GM12878 (cell line): ENCODE results near the gene THOC5. TPM values are rescaled to one million over a fixed set of nuclear protein-coding genes. Genes with fewer than 3 reads are reported as not detected.

Experiments used
- ATAC-seq: fragments of 200-7000 bp; cut with Tn5 transposase; 3 replicates; pipeline ENCODE4 v1.9.1; 2020; ENCODE audit warnings: mild to moderate bottlenecking, moderate library complexity
- BruUV-seq: library from RNA; stranded (reverse); fragments of 400-500 nt; replicated peaks from 2 replicates; lab custom pipeline; 2021; lab: Mats Ljungman, UMichigan
- CTCF ChIA-PET: fragments of 300-600 bp; sonication (Branson Sonifier 250); formaldehyde crosslinking; extraction: SDS; loops from one replicate; lab custom pipeline; 2021; ENCODE audit warnings: inconsistent platforms; lab: Yijun Ruan, JAX
- POLR2A ChIA-PET: fragments of 350-600 bp; formaldehyde crosslinking; extraction: SDS; loops from one replicate; lab custom pipeline; 2021; ENCODE audit warnings: inconsistent platforms; lab: Charles Lee
- RAD21 ChIA-PET: fragments of 300-600 bp; sonication (Branson Sonifier 250); formaldehyde crosslinking; loops from one replicate; lab custom pipeline; 2023; ENCODE audit warnings: antibody characterized with exemption; ENCODE audit not compliant: unreplicated experiment; lab: Charles Lee
- SMC1A ChIA-PET: fragments of 300-600 bp; sonication (Branson Sonifier 250); formaldehyde crosslinking; loops from one replicate; lab custom pipeline; 2023; ENCODE audit not compliant: unreplicated experiment, uncharacterized antibody; lab: Charles Lee
- DNase-seq: peaks from one replicate; pipeline ENCODE4 v3.0.0-alpha.2; 2011; ENCODE audit warnings: low read depth, low spot score
- FAIRE-seq: peaks from 3 replicates; lab custom pipeline; 2011; peaks lifted over from hg19 to GRCh38; lab: Jason Lieb, UNC
- H2AFZ ChIP-seq: 2 replicates; pipeline ENCODE4 v1.6.0; 2011; ENCODE audit warnings: low read depth, low read length, control low read depth; ENCODE audit not compliant: control insufficient read depth
- H3K27ac ChIP-seq: 2 replicates; pipeline ENCODE4 v1.5.1; 2011; ENCODE audit warnings: control low read depth; ENCODE audit not compliant: control insufficient read depth, insufficient read depth
- H3K27me3 ChIP-seq, 2 experiments: replicated peaks in 1 of 2; 2 replicates each; pipeline versions ENCODE4 v1.6.0 to v1.6.1; 2011; ENCODE audit warnings: low read length in 1 of 2; ENCODE audit not compliant: control insufficient read depth in 2 of 2, insufficient read depth in 2 of 2
- H3K36me3 ChIP-seq, 2 experiments: 2 replicates each; pipeline ENCODE4 v1.5.1; 2011; ENCODE audit warnings: low read length in 1 of 2; ENCODE audit not compliant: control insufficient read depth in 2 of 2, insufficient read depth in 2 of 2
- H3K4me1 ChIP-seq: 2 replicates; pipeline ENCODE4 v1.6.1; 2011; ENCODE audit warnings: mild to moderate bottlenecking, low read length, moderate library complexity, mixed read lengths; ENCODE audit not compliant: control insufficient read depth, insufficient read depth
- H3K4me2 ChIP-seq: 2 replicates; pipeline ENCODE4 v1.6.0; 2011; ENCODE audit warnings: control low read depth; ENCODE audit not compliant: control insufficient read depth, insufficient read depth
- H3K4me3 ChIP-seq: fragments of 200-600 bp; sonication (generic); 2 replicates; pipeline ENCODE4 v1.5.1; 2016
- H3K79me2 ChIP-seq: 2 replicates; pipeline ENCODE4 v1.6.0; 2011; ENCODE audit warnings: low read length; ENCODE audit not compliant: control insufficient read depth, insufficient read depth
- H3K9ac ChIP-seq: 2 replicates; pipeline ENCODE4 v1.8.0; 2011; ENCODE audit warnings: low read length, control low read depth, mixed read lengths; ENCODE audit not compliant: control insufficient read depth, insufficient read depth
- H3K9me3 ChIP-seq: replicated peaks from 3 replicates; pipeline ENCODE4 v1.5.1; 2011; ENCODE audit warnings: mild to moderate bottlenecking, low read length; ENCODE audit not compliant: control insufficient read depth, insufficient read depth
- H4K20me1 ChIP-seq: 2 replicates; pipeline ENCODE4 v1.6.0; 2011; ENCODE audit not compliant: control insufficient read depth, insufficient read depth
- DPF2 ChIP-seq: fragments of 450-650 bp; IDR thresholded peaks from 2 replicates; pipeline ENCODE4 v1.6.1; 2017; ENCODE audit warnings: mild to moderate bottlenecking
- MTA2 ChIP-seq: fragments of 450-650 bp; IDR thresholded peaks from 2 replicates; pipeline ENCODE4 v1.6.1; 2016; ENCODE audit warnings: low read depth, mild to moderate bottlenecking, moderate library complexity
- NBN ChIP-seq: fragments of 450-650 bp; IDR thresholded peaks from 2 replicates; pipeline ENCODE4 v1.6.1; 2016
- PAX5 ChIP-seq: IDR thresholded peaks from 2 replicates; pipeline ENCODE4 v1.6.1; 2011; ENCODE audit warnings: low read depth, low read length, borderline replicate concordance
- RBBP5 ChIP-seq: fragments of 200-600 bp; sonication (generic); conservative IDR thresholded peaks from 2 replicates; pipeline ENCODE4 v1.6.1; 2016
- RFX5 ChIP-seq: IDR thresholded peaks from 2 replicates; pipeline ENCODE4 v1.6.1; 2011; ENCODE audit warnings: low read depth, low read length, improper control_type of control experiment
- STAT3 ChIP-seq: IDR thresholded peaks from 2 replicates; pipeline ENCODE4 v1.6.1; 2011; ENCODE audit warnings: low read depth, low read length, improper control_type of control experiment
- USF2 ChIP-seq: IDR thresholded peaks from 2 replicates; pipeline ENCODE4 v1.6.1; 2011; ENCODE audit warnings: low read depth, low read length, improper control_type of control experiment, borderline replicate concordance
- YY1 ChIP-seq: IDR thresholded peaks from 2 replicates; pipeline ENCODE4 v1.6.1; 2011; ENCODE audit warnings: low read depth, mild to moderate bottlenecking, low read length
- ZBTB11 ChIP-seq: fragments of 450-650 bp; formaldehyde crosslinking; IDR thresholded peaks from 2 replicates; pipeline ENCODE4 v1.5.0; 2022; ENCODE audit warnings: mild to moderate bottlenecking, missing genetic modification characterization
- ZNF384 ChIP-seq: IDR thresholded peaks from 2 replicates; pipeline ENCODE4 v1.6.1; 2012; ENCODE audit warnings: low read depth, mild to moderate bottlenecking, low read length, improper control_type of control experiment, borderline replicate concordance
- ZZZ3 ChIP-seq: IDR thresholded peaks from 2 replicates; pipeline ENCODE4 v1.6.1; 2011; ENCODE audit warnings: low read depth; ENCODE audit not compliant: control insufficient read depth, insufficient read length
- WGBS: methylation state at CpG from one replicate; pipeline ENCODE4 v1.1.6; 2016; ENCODE audit warnings: low lambda C conversion rate; ENCODE audit not compliant: insufficient replicate concordance, insufficient coverage; ENCODE audit errors: missing lambda C conversion rate; 5-methylcytosine and 5-hydroxymethylcytosine counted together
- in situ Hi-C: fragments of 300-500 bp; cut with MboI; formaldehyde crosslinking; loops from 9 replicates; pipeline ENCODE4 v1.14.3; 2018; ENCODE audit warnings: mixed read lengths
- intact Hi-C: fragments of 100-400 bp; cut with micrococcal nuclease; formaldehyde crosslinking; loops from one replicate; pipeline ENCODE4 v1.14.2; 2022; ENCODE audit not compliant: unreplicated experiment
- polyA plus RNA-seq, 11 experiments: library from polyadenylated mRNA; depleted of rRNA in 4 of 11; unstranded in 6 of 11; stranded (reverse) in 5 of 11; fragments of >200 nt; fragmentation: Nextera tagmentation in 4 of 11; fragmentation: Illumina TruSeq in 1 of 11; extraction: Ambion mirVana in 4 of 11; extraction: Trizol in 1 of 11; gene quantifications; 1 replicate in 1 of 11; 2 replicates in 10 of 11; pipeline versions ENCODE4 v1.2.1 to v1.2.3, GENCODE V29; 2011 to 2016; ENCODE audit warnings: inconsistent platforms in 2 of 11, missing spikeins in 2 of 11, low read depth in 1 of 11
- total RNA-seq, 4 experiments: library from RNA; depleted of rRNA in 3 of 4; stranded (reverse); fragments of >200 nt in 3 of 4; fragmentation: Illumina TruSeq in 1 of 4; extraction: Trizol in 1 of 4; gene quantifications; 2 replicates each; pipeline versions ENCODE4 v1.2.1 to v1.2.3, GENCODE V29; 2013 to 2021
- TF ChIP-seq, protein P1 (sequence below): IDR thresholded peaks from 2 replicates; pipeline ENCODE4 v1.6.1; 2011; ENCODE audit warnings: mild to moderate bottlenecking, low read depth, low read length, moderate library complexity; ENCODE audit not compliant: insufficient replicate concordance
- TF ChIP-seq, protein P2 (sequence below): fragments of 450-650 bp; conservative IDR thresholded peaks from 2 replicates; pipeline ENCODE4 v1.6.1; 2017; ENCODE audit warnings: mild to moderate bottlenecking, moderate library complexity
- TF ChIP-seq, protein P3 (sequence below): fragments of 450-650 bp; IDR thresholded peaks from 2 replicates; pipeline ENCODE4 v1.6.1; 2016; ENCODE audit warnings: mild to moderate bottlenecking

THOC5 gene
- total and polyA plus RNA-seq, 10 of the 15 experiments (the other 5 are each of a cell fraction or from before 2014, with no cell fraction given), result 20.9 to 44.9 (median 31.4) TPM

DNA sequence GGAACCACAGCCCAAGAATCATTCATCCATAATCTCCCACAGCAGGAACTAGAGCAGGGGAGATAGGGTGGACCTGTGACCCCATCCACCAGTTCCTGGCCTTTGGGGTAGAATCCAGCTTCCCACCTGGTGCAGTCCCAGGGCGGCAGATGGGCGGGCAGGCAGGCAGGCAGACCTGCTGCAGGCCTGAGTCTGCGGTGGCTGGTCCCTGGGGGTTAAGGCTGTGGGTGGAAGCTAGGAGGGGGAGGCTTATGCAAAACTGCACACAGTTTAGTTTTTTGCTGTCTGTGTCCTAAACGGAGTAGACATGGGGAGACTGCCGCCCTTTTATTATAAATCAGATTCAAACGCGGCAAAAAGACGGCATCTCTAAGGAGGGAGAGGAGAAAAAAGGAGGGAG is 78.0 kb downstream of the THOC5 start (continued):
- TF ChIP-seq, protein P1, sequence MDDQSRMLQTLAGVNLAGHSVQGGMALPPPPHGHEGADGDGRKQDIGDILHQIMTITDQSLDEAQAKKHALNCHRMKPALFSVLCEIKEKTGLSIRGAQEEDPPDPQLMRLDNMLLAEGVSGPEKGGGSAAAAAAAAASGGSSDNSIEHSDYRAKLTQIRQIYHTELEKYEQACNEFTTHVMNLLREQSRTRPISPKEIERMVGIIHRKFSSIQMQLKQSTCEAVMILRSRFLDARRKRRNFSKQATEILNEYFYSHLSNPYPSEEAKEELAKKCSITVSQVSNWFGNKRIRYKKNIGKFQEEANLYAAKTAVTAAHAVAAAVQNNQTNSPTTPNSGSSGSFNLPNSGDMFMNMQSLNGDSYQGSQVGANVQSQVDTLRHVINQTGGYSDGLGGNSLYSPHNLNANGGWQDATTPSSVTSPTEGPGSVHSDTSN, result no peak
- TF ChIP-seq RFX5 (no peak), NBN (no peak), USF2 (no peak)

- in situ Hi-C loops (no loop called here), intact Hi-C loops (no loop called here)
- ChIA-PET CTCF (interaction anchor here (1.2 kb wide), 1 partner anchor 81 kb away, joined by 4 read pairs; the partner anchor contains the start of gene THOC5), RAD21 (no interaction called here), SMC1A (no interaction called here), POLR2A (no interaction called here)
- no peak for FAIRE-seq
- Histone ChIP-seq H4K20me1 (no peaks in the 10 kb centered on the region), H3K27me3 (peaks cover 0 to 3% of the 10 kb centered on the region in 2 experiments; a peak in 3 of 4 replicates), H3K79me2 (no peaks in the 10 kb centered on the region), H3K27ac (no peak overlapping the region), H3K4me2 (no peak overlapping the region), H3K4me3 (no peak overlapping the region), H3K9me3 (no peaks in the 10 kb centered on the region), H3K36me3 (no peaks in the 10 kb centered on the region), H3K9ac (no peak overlapping the region), H3K4me1 (peaks cover 8% of the 10 kb centered on the region), H2AFZ (no peak overlapping the region)
- TF ChIP-seq ZZZ3, result no peak
- TF ChIP-seq MTA2, result no peak
- no peak for TF ChIP-seq ZNF384
- no peak for TF ChIP-seq STAT3
- TF ChIP-seq, protein P2, sequence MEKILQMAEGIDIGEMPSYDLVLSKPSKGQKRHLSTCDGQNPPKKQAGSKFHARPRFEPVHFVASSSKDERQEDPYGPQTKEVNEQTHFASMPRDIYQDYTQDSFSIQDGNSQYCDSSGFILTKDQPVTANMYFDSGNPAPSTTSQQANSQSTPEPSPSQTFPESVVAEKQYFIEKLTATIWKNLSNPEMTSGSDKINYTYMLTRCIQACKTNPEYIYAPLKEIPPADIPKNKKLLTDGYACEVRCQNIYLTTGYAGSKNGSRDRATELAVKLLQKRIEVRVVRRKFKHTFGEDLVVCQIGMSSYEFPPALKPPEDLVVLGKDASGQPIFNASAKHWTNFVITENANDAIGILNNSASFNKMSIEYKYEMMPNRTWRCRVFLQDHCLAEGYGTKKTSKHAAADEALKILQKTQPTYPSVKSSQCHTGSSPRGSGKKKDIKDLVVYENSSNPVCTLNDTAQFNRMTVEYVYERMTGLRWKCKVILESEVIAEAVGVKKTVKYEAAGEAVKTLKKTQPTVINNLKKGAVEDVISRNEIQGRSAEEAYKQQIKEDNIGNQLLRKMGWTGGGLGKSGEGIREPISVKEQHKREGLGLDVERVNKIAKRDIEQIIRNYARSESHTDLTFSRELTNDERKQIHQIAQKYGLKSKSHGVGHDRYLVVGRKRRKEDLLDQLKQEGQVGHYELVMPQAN, result no peak
- TF ChIP-seq PAX5, result no peak
- TF ChIP-seq YY1, result no peak
- no peak for TF ChIP-seq DPF2
- TF ChIP-seq, protein P3, sequence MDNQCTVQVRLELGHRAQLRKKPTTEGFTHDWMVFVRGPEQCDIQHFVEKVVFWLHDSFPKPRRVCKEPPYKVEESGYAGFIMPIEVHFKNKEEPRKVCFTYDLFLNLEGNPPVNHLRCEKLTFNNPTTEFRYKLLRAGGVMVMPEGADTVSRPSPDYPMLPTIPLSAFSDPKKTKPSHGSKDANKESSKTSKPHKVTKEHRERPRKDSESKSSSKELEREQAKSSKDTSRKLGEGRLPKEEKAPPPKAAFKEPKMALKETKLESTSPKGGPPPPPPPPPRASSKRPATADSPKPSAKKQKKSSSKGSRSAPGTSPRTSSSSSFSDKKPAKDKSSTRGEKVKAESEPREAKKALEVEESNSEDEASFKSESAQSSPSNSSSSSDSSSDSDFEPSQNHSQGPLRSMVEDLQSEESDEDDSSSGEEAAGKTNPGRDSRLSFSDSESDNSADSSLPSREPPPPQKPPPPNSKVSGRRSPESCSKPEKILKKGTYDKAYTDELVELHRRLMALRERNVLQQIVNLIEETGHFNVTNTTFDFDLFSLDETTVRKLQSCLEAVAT, result no peak
- no peak for TF ChIP-seq ZBTB11 (CRISPR knock-in tag)
- no peak for TF ChIP-seq RBBP5
- WGBS, result 25% methylated on average over 5 of the region's 5 CpGs
- BruUV-seq, result no TSS peak
- DNase-seq, result no peak
- no peak for ATAC-seq
Observed at GRCh38 chr22:29473001-29473400, 80.6 kb downstream of the THOC5 start.
